GM19468 (cell line): ENCODE data around the gene DHX40.
"Not testable (repeated sequence)": the region's sequence is repeated elsewhere in the genome, so short reads cannot be mapped to it uniquely, and the experiment has no call there.

ENCODE experiments used
- ATAC-seq: cut with Tn5 transposase; IDR thresholded peaks from one replicate; pipeline ENCODE4 v1.9.1; 2021; ENCODE audit warnings: mild to moderate bottlenecking, moderate library complexity, moderate number of reproducible peaks; ENCODE audit not compliant: unreplicated experiment; ENCODE audit errors: extremely low read depth

DHX40 gene

DNA sequence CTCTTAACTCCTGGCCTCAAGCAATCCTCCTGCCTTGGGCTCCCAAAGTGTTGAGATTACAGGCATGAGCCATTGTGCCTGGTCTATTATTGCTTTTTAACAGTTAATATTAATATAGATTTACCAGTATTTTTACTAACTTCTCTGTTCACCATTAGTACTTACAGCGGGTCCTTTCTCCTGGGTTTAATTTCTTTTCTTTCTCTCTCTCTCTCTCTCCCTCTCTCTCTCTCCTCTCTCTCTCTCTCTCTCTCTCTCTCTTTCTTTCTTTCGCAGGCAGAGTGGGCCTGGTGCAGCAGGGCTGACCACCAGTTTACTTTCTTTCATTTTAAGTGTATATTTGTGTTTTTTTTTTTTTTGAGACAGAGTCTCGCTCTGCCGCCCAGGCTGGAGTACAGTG, 14.7 kb upstream of the DHX40 start:
- ATAC-seq, result no peak

DNA sequence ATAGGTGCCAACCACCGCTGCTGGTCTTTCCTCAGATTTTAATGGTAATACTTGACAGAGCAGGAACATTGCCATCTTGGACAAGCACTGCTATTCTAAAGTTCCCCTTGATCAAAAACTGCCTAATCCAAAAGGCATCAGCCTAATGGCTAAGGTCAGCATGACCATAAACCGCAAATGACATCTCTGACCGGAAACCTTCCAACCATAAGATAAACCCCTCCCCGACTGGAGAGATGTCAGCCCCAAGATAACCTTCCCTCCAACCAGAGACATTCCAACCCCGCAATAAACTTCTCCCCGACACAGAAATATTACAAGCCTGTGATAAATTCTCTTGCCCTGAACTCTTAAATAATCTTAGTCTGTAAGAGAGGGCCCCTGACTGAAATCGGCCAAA, 7.4 kb upstream of the DHX40 start:
- ATAC-seq, result no peak

DNA sequence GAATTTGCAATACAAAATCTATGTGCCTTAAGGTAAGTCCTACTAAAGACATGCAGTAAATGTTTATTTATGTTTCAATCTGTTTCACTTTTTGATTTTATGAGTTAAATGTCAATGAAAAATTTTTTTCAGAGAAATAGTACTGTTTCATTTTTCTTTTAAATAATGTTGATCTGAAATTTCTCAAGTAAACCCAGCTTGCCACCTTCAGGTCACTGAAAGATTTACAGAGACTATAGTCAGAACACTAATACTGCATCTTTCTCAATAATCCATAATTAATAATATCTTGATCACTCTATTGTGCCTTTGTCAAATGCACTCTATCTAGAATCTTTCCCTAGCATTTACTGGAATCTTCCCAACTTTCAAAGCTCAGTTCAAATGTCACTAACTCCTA, 6.5 kb upstream of the DHX40 start:
- no peak for ATAC-seq

DNA sequence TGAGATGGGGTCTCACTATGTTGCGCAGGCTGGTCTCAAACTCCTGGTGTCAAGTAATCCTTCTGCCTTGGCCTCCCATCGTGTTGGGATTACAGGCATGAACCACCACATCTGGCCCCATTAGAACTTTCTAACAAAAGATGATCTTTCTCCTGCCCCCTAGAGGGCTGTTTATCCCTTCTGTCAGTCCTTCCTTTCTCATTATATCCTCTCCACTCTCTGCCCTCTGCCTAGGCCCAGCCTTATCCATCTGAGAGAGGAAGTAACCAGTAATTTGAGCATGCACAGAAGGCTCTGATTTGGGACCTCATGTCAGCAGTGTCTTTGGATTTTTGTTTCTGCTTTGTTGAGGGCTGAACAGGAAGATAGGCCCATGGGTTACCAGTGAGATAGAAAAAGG, 4.4 kb upstream of the DHX40 start:
- ATAC-seq, result no peak

DNA sequence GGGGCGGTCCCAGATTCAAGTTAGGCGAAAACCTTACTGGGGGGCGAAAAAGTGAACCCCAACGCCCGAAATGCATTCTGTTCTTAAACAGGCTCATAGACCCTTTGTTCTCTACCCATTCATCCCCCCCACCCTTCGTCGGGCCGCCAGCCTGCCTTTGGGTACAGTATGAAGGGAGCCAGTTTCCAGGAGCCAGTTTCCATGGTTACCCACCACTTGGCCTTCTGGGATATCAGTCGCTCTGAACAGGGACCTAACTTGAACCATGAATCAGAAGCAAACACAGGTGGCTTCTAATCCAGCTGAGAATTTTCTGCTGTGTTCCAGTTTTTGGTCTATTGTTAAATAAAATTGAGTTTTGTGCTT, 532 bp downstream of the DHX40 start:
- ATAC-seq, result no peak

DNA sequence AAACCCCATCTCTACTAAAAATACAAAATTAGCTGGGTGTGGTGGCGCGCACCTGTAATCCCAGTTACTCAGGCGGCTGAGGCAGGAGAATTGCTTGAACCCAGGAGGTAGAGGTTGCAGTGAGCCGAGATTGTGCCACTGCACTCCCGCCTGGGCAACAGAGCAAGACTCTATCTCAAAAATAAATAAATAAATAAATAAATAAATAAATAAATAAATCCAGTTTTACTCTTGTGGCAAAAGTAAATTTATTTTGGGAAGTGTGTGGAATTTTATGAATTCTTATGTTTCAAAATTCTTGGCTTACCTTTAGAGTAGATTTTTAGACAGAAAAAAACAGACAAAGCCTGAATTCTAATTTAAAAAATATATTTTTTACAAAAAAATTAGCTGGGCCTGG, 3.7 kb downstream of the DHX40 start:
- not testable (repeated sequence) for ATAC-seq

DNA sequence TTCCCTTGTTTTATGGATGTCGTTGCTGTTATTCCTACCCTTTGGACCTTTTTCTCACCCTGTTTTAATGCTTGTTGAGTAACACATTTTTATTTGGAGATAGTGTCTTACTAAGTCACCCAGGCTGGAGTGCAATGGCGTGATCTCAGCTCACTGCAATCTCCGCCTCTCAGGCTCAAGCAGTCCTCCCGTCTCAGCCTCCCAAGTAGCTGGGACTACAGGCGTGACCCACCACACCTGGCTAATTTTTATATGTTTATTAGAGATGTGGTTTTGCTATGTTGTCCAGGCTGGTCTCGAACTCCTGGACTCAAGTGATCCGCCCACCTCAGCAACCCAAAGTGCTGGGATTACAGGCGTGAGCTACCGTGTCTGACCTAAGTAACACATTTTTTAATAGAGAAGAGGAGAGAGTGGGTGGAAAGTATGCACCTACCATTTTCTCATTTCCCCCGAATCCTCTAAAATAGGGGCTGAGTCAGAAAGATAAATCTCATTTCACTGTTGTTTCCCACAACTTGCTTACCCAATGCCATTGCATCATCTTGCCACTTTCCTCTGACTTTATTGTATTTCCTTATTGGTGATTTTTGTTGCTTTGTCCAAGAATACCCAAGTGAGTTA, 7.0 kb downstream of the DHX40 start:
- no peak for ATAC-seq

DNA sequence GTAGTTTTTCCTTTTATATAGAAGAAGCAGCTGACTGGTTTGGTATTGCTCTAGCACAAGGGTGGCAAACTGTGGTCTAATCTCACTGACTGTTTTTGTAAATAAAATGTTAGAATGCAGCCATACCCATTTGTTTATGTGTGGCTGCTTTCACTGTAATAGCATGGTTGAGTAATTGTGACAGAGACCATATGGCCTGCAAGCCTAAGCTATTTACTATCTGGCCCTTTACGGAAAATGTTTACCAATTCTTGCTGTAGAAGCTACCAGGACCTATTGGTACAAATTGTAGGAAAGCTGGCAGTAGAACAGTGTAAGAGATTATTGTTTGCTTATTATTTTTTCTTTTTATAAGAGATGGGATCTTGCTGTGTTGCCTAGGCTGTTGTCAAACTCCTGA, 18.8 kb downstream of the DHX40 start:
- ATAC-seq, result not testable (repeated sequence)

DNA sequence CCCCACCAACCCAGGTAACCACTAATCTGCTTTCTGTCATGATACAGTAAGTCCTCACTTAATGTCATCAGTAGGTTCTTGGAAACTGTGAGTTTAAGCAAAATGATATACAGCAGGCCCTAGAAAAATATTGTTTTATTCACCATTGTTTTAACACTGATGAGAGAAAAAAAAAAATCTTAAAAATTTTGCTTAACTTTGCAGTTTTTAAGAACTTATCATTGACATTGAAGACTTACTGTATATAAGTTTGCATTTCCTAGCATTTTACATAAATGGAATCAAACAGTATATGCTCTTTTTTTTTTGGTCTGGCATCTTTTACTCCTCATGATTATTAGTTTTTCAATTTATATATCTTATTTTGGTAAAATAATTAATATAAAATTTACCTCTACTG, 34.8 kb downstream of the DHX40 start:
- ATAC-seq, result no peak

DNA sequence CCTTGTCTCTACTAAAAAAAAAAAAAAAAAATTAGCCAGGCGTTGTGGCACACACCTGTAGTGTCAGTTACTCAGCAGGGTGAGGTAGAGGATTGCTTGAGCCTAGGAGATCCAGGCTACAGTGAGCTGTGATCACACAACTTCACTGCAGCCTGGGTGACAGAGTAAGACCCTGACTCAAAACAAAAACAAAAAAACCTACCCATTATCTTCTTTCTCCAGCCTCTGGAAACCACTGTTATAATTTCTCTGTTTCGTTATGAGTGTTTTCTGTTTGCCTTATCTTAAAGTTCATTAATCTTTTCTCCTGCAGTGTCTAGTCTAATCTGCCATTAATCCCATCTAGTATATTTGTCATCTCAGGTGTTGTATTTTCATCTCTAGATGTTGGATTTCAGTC, 35.7 kb downstream of the DHX40 start:
- ATAC-seq, result no peak

DNA sequence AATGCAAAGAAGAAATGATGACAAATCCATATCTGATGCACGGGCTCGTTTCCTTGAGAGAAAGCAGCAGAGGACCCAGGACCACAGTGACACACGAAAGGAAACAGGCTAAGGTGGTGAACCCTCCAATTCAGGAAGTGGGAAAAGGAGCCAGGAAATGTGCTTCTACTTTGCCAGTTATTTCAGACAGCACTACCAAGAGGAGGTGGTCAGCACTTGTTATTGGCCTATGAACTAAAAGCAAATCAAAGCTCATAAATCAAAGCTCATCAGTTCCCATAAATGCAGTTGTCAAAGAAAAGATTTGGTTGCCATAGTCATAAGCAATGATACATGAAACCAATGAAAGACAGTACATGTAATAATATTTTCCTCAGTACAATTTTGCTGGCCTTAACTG, 41.7 kb downstream of the DHX40 start:
- ATAC-seq, result no peak

DNA sequence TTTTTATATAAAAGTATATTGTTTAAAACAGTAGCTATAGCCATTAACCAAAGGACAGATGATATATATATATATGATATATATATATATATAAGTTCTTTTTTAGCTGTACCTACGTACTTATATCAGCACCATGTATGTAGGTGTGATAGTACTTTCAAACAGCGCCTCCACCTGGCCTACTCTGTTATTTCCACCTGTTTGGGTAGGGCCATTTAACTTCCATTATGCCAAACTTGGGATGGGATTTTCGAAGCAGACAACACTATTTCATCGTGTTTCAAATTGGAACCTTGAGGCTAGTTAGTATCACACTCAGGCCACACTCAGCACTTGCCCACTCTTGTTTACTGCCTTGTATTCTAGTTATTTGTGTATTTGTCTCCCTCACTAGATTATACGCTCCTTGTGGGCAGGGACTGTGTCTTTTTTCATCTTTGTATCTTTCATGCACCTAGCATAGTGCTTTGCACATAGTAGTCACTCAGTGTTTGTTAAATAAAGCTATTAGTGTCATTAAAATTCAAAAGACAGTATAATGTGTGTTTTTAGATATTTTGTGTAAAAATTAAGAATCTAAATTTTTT, 42.5 kb downstream of the DHX40 start:
- no peak for ATAC-seq

DNA sequence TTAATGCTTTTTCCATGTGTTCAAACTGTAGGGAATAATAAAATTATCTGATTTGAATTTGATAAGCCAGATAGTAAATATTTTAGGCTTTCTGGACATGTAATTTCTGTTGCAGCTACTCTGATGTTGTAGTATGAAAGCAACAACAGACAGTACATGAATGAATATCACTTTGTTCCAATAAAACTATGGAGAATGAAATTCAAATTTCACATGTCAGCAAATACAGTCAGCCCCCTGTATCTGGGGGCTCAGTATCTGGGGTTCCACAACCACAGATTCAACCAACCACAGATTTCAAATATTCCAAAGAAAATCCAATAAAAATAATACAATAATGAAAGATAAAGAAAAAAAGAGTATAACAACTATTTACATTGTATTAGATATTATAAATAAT, 46.1 kb downstream of the DHX40 start:
- no peak for ATAC-seq

DNA sequence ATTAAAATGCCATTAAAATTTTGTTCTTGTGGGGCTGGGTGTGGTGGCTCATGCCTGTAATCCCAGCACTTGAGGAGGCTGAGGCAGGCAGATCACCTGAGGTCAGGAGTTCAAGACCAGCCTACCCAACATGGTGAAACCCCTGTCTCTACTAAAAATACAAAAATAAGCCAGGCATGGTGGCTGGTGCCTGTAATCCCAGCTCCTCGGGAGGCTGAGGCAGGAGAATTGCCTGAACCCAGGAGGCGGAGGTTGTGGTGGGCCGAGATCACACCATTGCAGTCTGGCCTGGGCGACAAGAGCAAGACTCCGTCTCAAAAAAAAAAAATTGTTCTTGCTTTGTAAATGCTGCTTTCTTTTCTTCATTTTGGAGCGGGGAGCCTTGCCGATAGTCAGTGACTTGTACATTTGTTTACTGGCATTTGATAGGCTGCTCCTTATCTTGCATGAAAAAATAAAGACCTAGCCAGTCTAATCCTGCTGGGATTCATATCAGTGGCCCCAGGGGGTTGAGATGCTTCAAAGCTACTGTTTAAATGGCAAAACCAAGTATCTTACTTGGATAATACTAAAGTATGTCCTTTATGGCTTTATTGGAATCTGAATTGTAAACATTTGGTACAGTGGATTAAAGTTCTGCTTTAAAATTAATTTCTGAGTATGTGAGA, 51.0 kb downstream of the DHX40 start:
- ATAC-seq, result no peak

DNA sequence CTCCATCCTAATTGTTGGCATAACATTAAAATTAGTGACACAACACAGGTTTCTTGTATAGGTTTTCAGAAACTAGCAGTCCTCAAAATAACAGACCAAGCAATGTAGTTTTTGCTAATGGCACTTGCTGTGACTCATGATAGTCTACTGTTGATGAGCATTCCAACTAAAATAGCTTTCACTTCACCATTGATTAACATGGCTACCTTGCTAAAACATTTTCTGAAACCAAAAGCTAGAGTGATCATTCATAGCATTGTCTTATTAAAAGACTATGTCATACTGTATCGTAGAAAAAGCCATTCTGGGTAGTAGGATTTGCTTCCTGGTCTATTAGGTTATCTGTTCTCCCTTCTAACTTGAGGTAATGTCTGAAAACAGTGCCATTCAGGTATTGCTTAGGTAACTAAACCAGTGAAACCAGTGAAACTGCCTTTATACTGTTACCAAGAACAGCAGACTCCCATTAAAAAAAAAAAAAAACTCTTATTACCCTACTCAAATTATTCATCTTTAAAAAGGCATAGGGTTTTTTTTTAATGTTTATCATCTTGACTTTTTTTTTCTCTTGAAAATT, 51.8 kb downstream of the DHX40 start:
- ATAC-seq, result no peak

DNA sequence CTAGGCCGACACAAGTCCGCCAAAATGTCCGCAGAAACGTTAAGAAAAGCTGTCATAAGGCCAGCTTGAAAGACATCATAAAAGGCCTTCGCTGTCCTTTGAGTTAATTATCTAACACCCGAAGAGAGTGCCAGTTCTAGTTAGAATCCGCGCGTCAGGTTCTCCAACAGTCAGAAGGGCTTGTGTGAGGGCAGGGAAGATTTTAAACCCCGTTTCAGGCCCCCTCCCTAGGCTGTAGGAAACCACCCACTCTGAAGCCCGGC, 53.6 kb downstream of the DHX40 start:
- ATAC-seq, result no peak

DNA sequence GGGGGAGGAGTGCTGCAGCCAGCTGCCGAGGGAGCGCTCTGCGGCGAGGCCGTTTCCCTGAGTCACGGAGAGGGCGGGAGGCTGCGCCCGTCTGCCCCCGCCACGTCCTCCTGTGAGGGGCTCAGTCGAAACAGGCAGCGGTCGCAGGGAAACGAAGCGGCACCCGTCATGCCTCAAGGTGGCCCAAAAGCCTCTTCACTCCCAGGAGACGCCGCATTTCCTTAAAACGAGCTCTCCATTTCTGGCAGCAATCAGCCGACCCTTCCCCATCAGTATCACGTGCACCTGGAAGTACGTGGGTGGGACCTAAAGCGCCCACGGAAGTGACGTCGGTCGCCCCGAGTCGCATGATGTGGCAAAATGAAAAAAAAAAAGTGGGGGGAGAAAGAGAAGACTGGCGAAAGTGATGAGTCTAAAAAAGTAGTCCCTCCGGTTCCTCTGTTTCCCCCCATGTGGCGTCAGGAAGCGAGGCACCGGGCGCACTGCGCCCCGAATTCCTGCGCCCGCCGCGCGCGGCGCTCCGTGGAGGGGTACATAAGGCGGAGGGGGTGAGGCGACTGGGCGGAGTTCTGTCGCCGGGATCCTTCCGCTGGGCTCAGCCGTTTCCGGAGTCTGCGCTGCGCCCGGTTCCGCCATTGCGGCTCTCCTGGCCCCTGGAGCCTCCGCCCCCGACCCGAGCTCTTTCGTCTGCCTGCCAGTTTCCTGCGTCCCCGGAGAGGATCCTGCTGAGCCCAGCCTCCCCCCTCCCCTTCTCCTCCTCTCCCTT, 54.1 kb downstream of the DHX40 start, which contains the start of gene CLTC:
Gene CLTC (plus strand): TSS at position 598 of the 766 bp plus-strand sequence. CDS start 237 bp downstream, outside the sequence.
- peak; percentile 54 for ATAC-seq

DNA sequence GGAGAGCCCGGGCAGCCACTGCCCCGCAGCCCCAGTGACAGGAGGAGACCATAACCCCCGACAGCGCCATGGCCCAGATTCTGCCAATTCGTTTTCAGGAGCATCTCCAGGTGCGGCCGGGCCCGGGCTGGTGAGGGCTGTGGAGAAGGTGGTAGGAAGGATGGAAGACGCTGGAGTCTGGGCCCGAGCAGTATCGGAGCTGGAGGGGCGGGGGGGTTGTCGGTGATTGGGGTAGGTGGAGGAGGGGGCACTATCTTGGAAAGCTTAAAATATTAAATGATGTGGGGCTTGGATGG, 54.6 kb downstream of the DHX40 start:
- no peak for ATAC-seq

DNA sequence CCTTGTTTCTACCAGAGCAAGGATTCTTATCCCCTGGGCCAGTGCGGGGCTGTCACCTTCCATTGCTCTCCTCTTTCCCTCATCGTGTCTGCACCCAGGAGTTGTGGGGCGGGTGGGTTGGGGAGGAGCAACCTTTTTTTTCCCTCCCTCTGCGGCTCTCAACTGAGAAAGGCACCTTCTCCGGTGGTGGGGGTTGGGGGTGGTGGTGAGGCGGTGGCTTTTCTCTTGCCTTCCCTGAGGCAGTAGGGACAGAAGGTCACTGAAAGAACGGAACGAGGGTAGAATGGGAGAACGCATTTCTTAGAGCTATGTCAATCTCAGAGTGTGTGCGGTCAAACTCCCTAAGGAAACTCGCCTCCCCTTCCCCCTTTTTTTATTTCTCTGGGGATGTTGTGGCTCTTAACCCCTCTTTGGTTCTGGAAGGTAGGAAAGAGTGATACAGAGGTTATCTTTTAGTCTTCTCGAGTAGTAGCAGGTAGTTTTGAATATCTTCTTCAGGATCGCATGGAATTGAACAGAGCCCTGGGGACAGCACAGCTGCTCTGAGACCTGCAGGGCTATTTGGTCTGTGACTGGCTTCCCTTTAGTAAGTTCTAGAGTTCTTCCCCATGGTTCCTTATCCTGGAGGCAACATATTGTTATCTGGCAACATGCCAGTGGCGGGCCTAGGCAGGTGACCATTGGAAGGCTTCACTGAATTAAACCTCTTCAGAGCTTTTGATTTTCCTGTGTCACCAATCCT, 55.3 kb downstream of the DHX40 start:
- no peak for ATAC-seq

DNA sequence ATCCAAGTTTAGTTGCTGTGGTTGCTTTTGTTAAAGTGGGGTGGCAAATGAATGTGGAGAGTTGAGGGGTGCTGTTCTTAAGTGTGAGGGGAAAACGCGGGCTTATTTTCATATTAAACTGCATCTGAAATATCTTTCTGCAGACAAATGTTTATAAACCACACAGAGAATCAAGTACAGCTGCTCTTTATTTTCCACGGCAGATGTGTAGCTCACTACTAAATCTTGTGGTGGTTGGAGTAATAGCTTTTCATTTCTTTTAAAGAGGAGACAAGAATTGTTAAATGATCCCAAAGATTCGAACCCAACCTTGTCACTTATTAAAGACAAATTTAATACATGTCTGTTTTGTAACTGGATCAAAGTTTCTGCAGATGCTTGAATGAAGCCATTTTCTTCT, 56.4 kb downstream of the DHX40 start:
- ATAC-seq, result no peak

DNA sequence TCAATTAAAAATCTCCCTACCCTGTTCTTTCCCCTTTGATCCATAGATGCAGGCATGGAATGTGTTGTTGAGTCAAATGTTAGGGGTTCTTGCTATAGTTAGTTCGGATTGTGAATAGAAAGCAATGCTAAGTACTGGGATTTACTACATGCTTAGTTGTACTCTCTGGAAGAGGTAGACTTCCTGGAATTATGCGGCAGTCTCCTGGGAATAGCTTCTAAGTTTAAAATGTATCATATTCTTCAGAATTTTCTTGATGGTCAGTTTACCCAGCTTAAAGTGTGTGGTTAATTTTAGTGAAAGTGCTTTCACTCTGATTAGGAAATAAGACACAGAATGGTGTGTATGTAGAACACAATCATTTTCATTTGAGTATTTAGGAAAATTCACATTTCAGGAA, 57.7 kb downstream of the DHX40 start:
- ATAC-seq, result no peak
